NCI-H446 (cell line): ENCODE measurements around the gene IL36B.

Experiments
- DNase-seq, 2 experiments: peaks; one replicate each; lab custom pipeline; 2025; lab: John Stamatoyannopoulos, UW

The IL36B gene

GRCh38 chr2:113053666-113054065 lies 999 bp upstream of the IL36B start:
- DNase-seq = no peak

GRCh38 chr2:113050921-113051895 lies 1.5 kb downstream of the IL36B start:
- no peak for DNase-seq

GRCh38 chr2:113046465-113046864 lies 6.2 kb downstream of the IL36B start:
- no peak for DNase-seq

GRCh38 chr2:113041871-113042270 lies 10.8 kb downstream of the IL36B start:
- DNase-seq = no peak

- no peak for DNase-seq
Observed at GRCh38 chr2:113039719-113040118, 12.9 kb downstream of the IL36B start.

GRCh38 chr2:113039158-113039557 lies 13.5 kb downstream of the IL36B start:
- no peak for DNase-seq

GRCh38 chr2:113038291-113038690 lies 14.4 kb downstream of the IL36B start:
- DNase-seq = no peak

GRCh38 chr2:113036763-113037162 lies 15.9 kb downstream of the IL36B start:
- no peak for DNase-seq

- DNase-seq = no peak
Observed at GRCh38 chr2:113034016-113034415, 18.7 kb downstream of the IL36B start.

- DNase-seq = no peak
Observed at GRCh38 chr2:113032737-113033136, 19.9 kb downstream of the IL36B start.

- DNase-seq = no peak
Observed at GRCh38 chr2:113028112-113028511, 24.6 kb downstream of the IL36B start.

GRCh38 chr2:113027691-113028090 lies 25.0 kb downstream of the IL36B start:
- no peak for DNase-seq

GRCh38 chr2:113025737-113026136 lies 26.9 kb downstream of the IL36B start:
- DNase-seq = no peak

- DNase-seq = no peak
Observed at GRCh38 chr2:113024764-113025163, 27.9 kb downstream of the IL36B start.

- no peak for DNase-seq
Observed at GRCh38 chr2:113021312-113021711, 31.4 kb downstream of the IL36B start.

GRCh38 chr2:113018509-113018908 lies 34.2 kb downstream of the IL36B start:
- no peak for DNase-seq

- DNase-seq = no peak
Observed at GRCh38 chr2:113015655-113016054, 37.0 kb downstream of the IL36B start.

GRCh38 chr2:113015042-113015441 lies 37.6 kb downstream of the IL36B start:
- DNase-seq = no peak

GRCh38 chr2:113014067-113014466 lies 38.6 kb downstream of the IL36B start:
- no peak for DNase-seq

GRCh38 chr2:113013336-113013661 lies 39.4 kb downstream of the IL36B start:
- DNase-seq = no peak

GRCh38 chr2:113012436-113013335 lies 40.0 kb downstream of the IL36B start:
- DNase-seq = no peak

- DNase-seq = no peak
Observed at GRCh38 chr2:113011108-113011507, 41.6 kb downstream of the IL36B start.

- no peak for DNase-seq
Observed at GRCh38 chr2:113010088-113010487, 42.6 kb downstream of the IL36B start.
